ENCODE results near the gene MTOR. TPM values are rescaled to one million over a fixed set of nuclear protein-coding genes. Genes with fewer than 3 reads are reported as not detected.

MTOR gene
- total and polyA plus RNA-seq, 10 of the 15 experiments (the other 5 are each of a cell fraction or from before 2014, with no cell fraction given): 6.6 to 41.8 (median 29.8) TPM

DNA sequence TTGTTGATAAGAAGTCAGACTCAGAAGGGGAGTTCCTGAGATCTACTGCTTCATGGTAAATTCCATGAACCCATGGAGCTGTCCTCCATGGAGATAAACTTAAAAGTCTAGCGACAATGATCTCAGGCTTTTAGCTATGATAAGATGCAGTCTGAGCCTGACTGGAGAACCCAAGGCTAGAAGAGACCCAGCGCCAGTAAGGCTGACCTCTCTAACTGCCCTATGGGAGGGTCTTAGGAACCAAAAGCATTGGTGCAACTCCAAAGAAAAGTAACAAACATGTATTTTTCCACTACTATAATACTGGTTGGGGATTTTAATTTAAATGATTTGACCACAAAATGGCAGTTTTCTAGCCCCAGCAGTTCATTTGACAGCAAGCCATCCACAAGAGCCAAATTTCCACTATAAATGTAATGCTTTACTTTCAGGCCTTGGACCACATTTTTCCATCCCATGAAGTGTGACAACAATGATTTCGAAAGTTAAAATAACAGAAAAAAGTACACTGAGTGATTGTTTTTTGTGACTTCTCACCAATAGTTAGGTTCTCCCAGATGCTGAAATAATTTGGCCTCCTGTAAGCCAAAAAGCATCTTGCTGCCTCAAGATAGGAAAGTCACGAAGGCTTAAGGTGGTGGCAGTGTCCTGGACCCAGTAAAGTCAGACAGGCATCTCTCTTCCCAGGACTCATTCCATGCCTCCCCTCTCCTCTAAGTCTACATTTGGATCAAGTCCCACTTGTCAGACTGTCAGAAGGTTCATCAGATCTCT is 119.5 kb downstream of the MTOR start:
- ChIA-PET RAD21 (ENCODE audit: unreplicated experiment) (no interaction called here), POLR2A (no interaction called here), CTCF (no interaction called here), SMC1A (ENCODE audit: uncharacterized antibody, unreplicated experiment) (no interaction called here)
- H3K4me1 ChIP-seq (ENCODE audit: control insufficient read depth, insufficient read depth, low read length): no peaks in the 10 kb centered on the region
- H3K4me2 ChIP-seq (ENCODE audit: control insufficient read depth, insufficient read depth): no peak overlapping the region
- ATAC-seq: no peak
- H4K20me1 ChIP-seq (ENCODE audit: control insufficient read depth, insufficient read depth): no peaks in the 10 kb centered on the region
- TF ChIP-seq JUND (IDR thresholded peaks at IDR 0.05; ENCODE audit: low read depth, low read length): no peak
- TF ChIP-seq, protein P1, sequence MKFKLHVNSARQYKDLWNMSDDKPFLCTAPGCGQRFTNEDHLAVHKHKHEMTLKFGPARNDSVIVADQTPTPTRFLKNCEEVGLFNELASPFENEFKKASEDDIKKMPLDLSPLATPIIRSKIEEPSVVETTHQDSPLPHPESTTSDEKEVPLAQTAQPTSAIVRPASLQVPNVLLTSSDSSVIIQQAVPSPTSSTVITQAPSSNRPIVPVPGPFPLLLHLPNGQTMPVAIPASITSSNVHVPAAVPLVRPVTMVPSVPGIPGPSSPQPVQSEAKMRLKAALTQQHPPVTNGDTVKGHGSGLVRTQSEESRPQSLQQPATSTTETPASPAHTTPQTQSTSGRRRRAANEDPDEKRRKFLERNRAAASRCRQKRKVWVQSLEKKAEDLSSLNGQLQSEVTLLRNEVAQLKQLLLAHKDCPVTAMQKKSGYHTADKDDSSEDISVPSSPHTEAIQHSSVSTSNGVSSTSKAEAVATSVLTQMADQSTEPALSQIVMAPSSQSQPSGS (IDR thresholded peaks at IDR 0.05; ENCODE audit: low read length): no peak
- TF ChIP-seq FOXK2 (IDR thresholded peaks at IDR 0.05): no peak
- TF ChIP-seq SMAD5 (IDR thresholded peaks at IDR 0.05; ENCODE audit: low read depth): no peak
- TF ChIP-seq, protein P2, sequence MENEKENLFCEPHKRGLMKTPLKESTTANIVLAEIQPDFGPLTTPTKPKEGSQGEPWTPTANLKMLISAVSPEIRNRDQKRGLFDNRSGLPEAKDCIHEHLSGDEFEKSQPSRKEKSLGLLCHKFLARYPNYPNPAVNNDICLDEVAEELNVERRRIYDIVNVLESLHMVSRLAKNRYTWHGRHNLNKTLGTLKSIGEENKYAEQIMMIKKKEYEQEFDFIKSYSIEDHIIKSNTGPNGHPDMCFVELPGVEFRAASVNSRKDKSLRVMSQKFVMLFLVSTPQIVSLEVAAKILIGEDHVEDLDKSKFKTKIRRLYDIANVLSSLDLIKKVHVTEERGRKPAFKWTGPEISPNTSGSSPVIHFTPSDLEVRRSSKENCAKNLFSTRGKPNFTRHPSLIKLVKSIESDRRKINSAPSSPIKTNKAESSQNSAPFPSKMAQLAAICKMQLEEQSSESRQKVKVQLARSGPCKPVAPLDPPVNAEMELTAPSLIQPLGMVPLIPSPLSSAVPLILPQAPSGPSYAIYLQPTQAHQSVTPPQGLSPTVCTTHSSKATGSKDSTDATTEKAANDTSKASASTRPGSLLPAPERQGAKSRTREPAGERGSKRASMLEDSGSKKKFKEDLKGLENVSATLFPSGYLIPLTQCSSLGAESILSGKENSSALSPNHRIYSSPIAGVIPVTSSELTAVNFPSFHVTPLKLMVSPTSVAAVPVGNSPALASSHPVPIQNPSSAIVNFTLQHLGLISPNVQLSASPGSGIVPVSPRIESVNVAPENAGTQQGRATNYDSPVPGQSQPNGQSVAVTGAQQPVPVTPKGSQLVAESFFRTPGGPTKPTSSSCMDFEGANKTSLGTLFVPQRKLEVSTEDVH (IDR thresholded peaks at IDR 0.05; ENCODE audit: low read depth, partially characterized antibody): no peak
- no peak for TF ChIP-seq NFYA (IDR thresholded peaks at IDR 0.05; ENCODE audit: borderline replicate concordance, low read depth, low read length)
- TF ChIP-seq, protein P3, sequence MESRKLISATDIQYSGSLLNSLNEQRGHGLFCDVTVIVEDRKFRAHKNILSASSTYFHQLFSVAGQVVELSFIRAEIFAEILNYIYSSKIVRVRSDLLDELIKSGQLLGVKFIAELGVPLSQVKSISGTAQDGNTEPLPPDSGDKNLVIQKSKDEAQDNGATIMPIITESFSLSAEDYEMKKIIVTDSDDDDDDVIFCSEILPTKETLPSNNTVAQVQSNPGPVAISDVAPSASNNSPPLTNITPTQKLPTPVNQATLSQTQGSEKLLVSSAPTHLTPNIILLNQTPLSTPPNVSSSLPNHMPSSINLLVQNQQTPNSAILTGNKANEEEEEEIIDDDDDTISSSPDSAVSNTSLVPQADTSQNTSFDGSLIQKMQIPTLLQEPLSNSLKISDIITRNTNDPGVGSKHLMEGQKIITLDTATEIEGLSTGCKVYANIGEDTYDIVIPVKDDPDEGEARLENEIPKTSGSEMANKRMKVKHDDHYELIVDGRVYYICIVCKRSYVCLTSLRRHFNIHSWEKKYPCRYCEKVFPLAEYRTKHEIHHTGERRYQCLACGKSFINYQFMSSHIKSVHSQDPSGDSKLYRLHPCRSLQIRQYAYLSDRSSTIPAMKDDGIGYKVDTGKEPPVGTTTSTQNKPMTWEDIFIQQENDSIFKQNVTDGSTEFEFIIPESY (IDR thresholded peaks at IDR 0.05): no peak
- TF ChIP-seq HDAC2 (IDR thresholded peaks at IDR 0.05): no peak
- TF ChIP-seq SREBF1 (IDR thresholded peaks at IDR 0.05; ENCODE audit: low read length): no peak
- no peak for TF ChIP-seq MEF2A (IDR thresholded peaks at IDR 0.05; ENCODE audit: insufficient read depth, low read depth, low read length)
- TF ChIP-seq ZNF24 (IDR thresholded peaks at IDR 0.05): no peak
- no peak for TF ChIP-seq TCF3 (IDR thresholded peaks at IDR 0.05; ENCODE audit: borderline replicate concordance, insufficient read depth, low read depth, low read length)
- no peak for TF ChIP-seq KLF5 (IDR thresholded peaks at IDR 0.05; ENCODE audit: partially characterized antibody)
- 100% methylated on average over 4 of the region's 4 CpGs for WGBS (ENCODE audit: insufficient coverage, insufficient replicate concordance, low lambda C conversion rate, missing lambda C conversion rate)
- FAIRE-seq: no peak
- intact Hi-C loops (cut with micrococcal nuclease; ENCODE audit: unreplicated experiment) (no loop called here), in situ Hi-C loops (cut with MboI) (no loop called here)
- DNase-seq (ENCODE audit: low read depth, low spot score): no peak
- no TSS peak for BruUV-seq (replicated peaks)
- H3K27ac ChIP-seq (ENCODE audit: control insufficient read depth, insufficient read depth): no peak overlapping the region
- H3K27me3 ChIP-seq (replicated peaks in 1 of 2; ENCODE audit: control insufficient read depth in 2 of 2, insufficient read depth in 2 of 2, low read length in 1 of 2): no peaks in the 10 kb centered on the region
- H3K79me2 ChIP-seq (ENCODE audit: control insufficient read depth, insufficient read depth, low read length): no peaks in the 10 kb centered on the region
- H3K4me3 ChIP-seq: no peak overlapping the region
- H3K9ac ChIP-seq (ENCODE audit: control insufficient read depth, insufficient read depth, low read length): no peak overlapping the region
- H3K36me3 ChIP-seq (ENCODE audit: control insufficient read depth in 2 of 2, insufficient read depth in 2 of 2, low read length in 1 of 2): peaks cover 7 to 20% of the 10 kb centered on the region in 2 experiments
- H2AFZ ChIP-seq (ENCODE audit: control insufficient read depth, low read depth, low read length): no peak overlapping the region
- no peaks in the 10 kb centered on the region for H3K9me3 ChIP-seq (replicated peaks; ENCODE audit: control insufficient read depth, insufficient read depth, low read length)
